B cell (primary cell): ENCODE measurements around the gene ZBTB43. TPM values are rescaled to one million over a fixed set of nuclear protein-coding genes. Genes with fewer than 3 reads are reported as not detected.

Experiments used
- ATAC-seq: fragments of 200-7000 bp; cut with Tn5 transposase; one replicate; pipeline ENCODE4 v1.10.0; 2021; ENCODE audit warnings: low read depth, mild to moderate bottlenecking, moderate number of reproducible peaks, moderate library complexity
- CTCF ChIA-PET: fragments of 350-600 bp; sonication (Branson Sonifier 250); formaldehyde crosslinking; loops from one replicate; lab custom pipeline; 2021; ENCODE audit warnings: antibody characterized with exemption, inconsistent platforms; lab: Charles Lee
- POLR2A ChIA-PET: fragments of 350-600 bp; sonication (Branson Sonifier 250); formaldehyde crosslinking; loops from one replicate; lab custom pipeline; 2021; ENCODE audit warnings: antibody characterized with exemption; lab: Charles Lee
- DNase-seq: peaks from one replicate; pipeline ENCODE4 v3.0.0; 2013
- H2AFZ ChIP-seq: 2 replicates; pipeline ENCODE4 v1.6.1; 2012; ENCODE audit warnings: mild to moderate bottlenecking, low read depth, low read length; ENCODE audit not compliant: insufficient read depth, poor library complexity, severe bottlenecking
- H3K27ac ChIP-seq, 2 donors: 1 replicate in 1 of 2; 2 replicates in 1 of 2; pipeline ENCODE4 v1.5.1; 2012 to 2013; ENCODE audit warnings: low read length in 2 of 2, mild to moderate bottlenecking in 2 of 2, moderate library complexity in 1 of 2
- H3K27me3 ChIP-seq, 4 experiments: fragments of 200-600 bp in 1 of 4; sonication (generic) in 1 of 4; replicated peaks in 1 of 4; 1 replicate in 2 of 4; 2 replicates in 2 of 4; pipeline versions ENCODE4 v1.6.1 to v1.7.0; 2013 to 2016; ENCODE audit warnings: low read length in 3 of 4, mild to moderate bottlenecking in 2 of 4, mixed read lengths in 1 of 4, moderate library complexity in 1 of 4; ENCODE audit not compliant: insufficient read depth in 4 of 4, control insufficient read depth in 3 of 4; ENCODE audit errors: control extremely low read depth in 1 of 4
- H3K36me3 ChIP-seq, 2 experiments: replicated peaks in 1 of 2; 1 replicate in 1 of 2; 2 replicates in 1 of 2; pipeline versions ENCODE4 v1.6.1 to v1.7.1; 2013; ENCODE audit warnings: low read length in 1 of 2; ENCODE audit not compliant: insufficient read depth in 2 of 2, control insufficient read depth in 1 of 2; ENCODE audit errors: control extremely low read depth in 1 of 2, extremely low read depth in 1 of 2
- H3K4me1 ChIP-seq, 2 donors: fragments of 200-600 bp in 1 of 2; sonication (generic) in 1 of 2; 1 replicate in 1 of 2; 2 replicates in 1 of 2; pipeline versions ENCODE4 v1.5.1 to v1.6.1; 2013 to 2017; ENCODE audit warnings: low read length in 2 of 2; ENCODE audit not compliant: control insufficient read depth in 2 of 2, insufficient read depth in 2 of 2
- H3K4me2 ChIP-seq: replicated peaks from 2 replicates; pipeline ENCODE3; 2012; ENCODE audit warnings: mild to moderate bottlenecking, low read depth, low read length; ENCODE audit not compliant: poor library complexity, severe bottlenecking
- H3K4me3 ChIP-seq, 5 experiments: fragments of 200-600 bp in 1 of 5; sonication (generic) in 1 of 5; 1 replicate in 3 of 5; 2 replicates in 2 of 5; pipeline versions ENCODE4 v1.5.1 to v1.7.0; 2011 to 2016; ENCODE audit warnings: low read length in 4 of 5, mild to moderate bottlenecking in 4 of 5, low read depth in 2 of 5, control low read depth in 1 of 5, moderate library complexity in 1 of 5; ENCODE audit not compliant: insufficient read depth in 1 of 5; ENCODE audit errors: control extremely low read depth in 1 of 5, extremely low read depth in 1 of 5
- H3K79me2 ChIP-seq: fragments of 200-600 bp; sonication (generic); one replicate; pipeline ENCODE4 v1.6.0; 2016; ENCODE audit warnings: low read length; ENCODE audit not compliant: control insufficient read depth, insufficient read depth
- H3K9ac ChIP-seq: fragments of 200-600 bp; sonication (generic); 2 replicates; pipeline ENCODE4 v1.6.1; 2017; ENCODE audit warnings: mild to moderate bottlenecking, low read length, moderate library complexity
- H3K9me3 ChIP-seq, 3 donors: one replicate each; pipeline versions ENCODE4 v1.6.1 to v1.7.1; 2013; ENCODE audit warnings: low read length in 2 of 3; ENCODE audit not compliant: control insufficient read depth in 2 of 3, insufficient read depth in 1 of 3; ENCODE audit errors: control extremely low read depth in 1 of 3
- H4K20me1 ChIP-seq: 2 replicates; pipeline ENCODE4 v1.6.0; 2012; ENCODE audit warnings: mild to moderate bottlenecking, low read length; ENCODE audit not compliant: insufficient read depth, control insufficient read depth, poor library complexity, severe bottlenecking
- H3K27ac Mint-ChIP-seq: one replicate; pipeline ENCODE4 v1.8.0; 2021; ENCODE audit warnings: mixed read lengths
- H3K27me3 Mint-ChIP-seq: one replicate; pipeline ENCODE4 v1.8.0; 2021; ENCODE audit warnings: mixed read lengths
- H3K4me1 Mint-ChIP-seq: one replicate; pipeline ENCODE4 v1.8.0; 2021; ENCODE audit warnings: mixed read lengths
- H3K4me3 Mint-ChIP-seq: one replicate; pipeline ENCODE4 v1.8.0; 2021; ENCODE audit warnings: mixed read lengths
- H3K9me3 Mint-ChIP-seq: one replicate; pipeline ENCODE4 v1.8.0; 2022; ENCODE audit warnings: mixed read lengths; ENCODE audit not compliant: insufficient read depth
- CTCF ChIP-seq: fragments of 200-600 bp; IDR thresholded peaks from one replicate; pipeline ENCODE4 v1.8.0; 2022; ENCODE audit warnings: antibody characterized with exemption, mild to moderate bottlenecking
- EZH2 ChIP-seq: IDR thresholded peaks from 2 replicates; pipeline ENCODE4 v1.6.1; 2012; ENCODE audit warnings: borderline replicate concordance, low read depth, mild to moderate bottlenecking, moderate library complexity, low read length; ENCODE audit not compliant: insufficient read depth, poor library complexity, severe bottlenecking
- WGBS: methylation state at CpG from one replicate; pipeline ENCODE4 v1.1.5; 2013; ENCODE audit warnings: missing lambda C conversion rate; ENCODE audit not compliant: insufficient coverage; 5-methylcytosine and 5-hydroxymethylcytosine counted together
- intact Hi-C: fragments of 100-400 bp; cut with micrococcal nuclease; formaldehyde crosslinking; loops from one replicate; pipeline ENCODE4 v1.10.0; 2022
- polyA plus RNA-seq: library from polyadenylated mRNA; depleted of rRNA; stranded (reverse); fragments of >200 nt; gene quantifications from 2 replicates; pipeline ENCODE4 v1.2.3, GENCODE V29; 2012
- total RNA-seq, 2 donors: library from RNA; stranded (reverse); fragments of 120-200 nt in 1 of 2; gene quantifications; 1 replicate in 1 of 2; 2 replicates in 1 of 2; pipeline versions ENCODE4 v1.2.3 to v1.2.4, GENCODE V29; 2013 to 2022

Gene ZBTB43
- total and polyA plus RNA-seq, 2 donors (not counting 1 experiment from before 2014, with no cell fraction given): 7.0 to 20.2 TPM

- Histone ChIP-seq H3K4me1 (peaks cover under 1 to 4% of the 10 kb centered on the region in 2 donors), H3K27ac (no peak overlapping the region), H3K79me2 (peaks cover 3% of the 10 kb centered on the region), H3K9me3 (no peaks in the 10 kb centered on the region), H3K27me3 (peaks cover 0 to 35% (median 6%) of the 10 kb centered on the region in 4 experiments), H3K4me3 (no peak overlapping the region), H3K4me2 (no peak overlapping the region), H4K20me1 (no peaks in the 10 kb centered on the region), H3K36me3 (no peaks in the 10 kb centered on the region), H2AFZ (no peak overlapping the region), H3K9ac (no peak overlapping the region)
- TF ChIP-seq CTCF (no peak), EZH2 (no peak)
- intact Hi-C loops: no loop called here
- WGBS: 100% methylated on average over 7 of the region's 7 CpGs
- Mint-ChIP-seq H3K4me1 (peaks cover 1% of the 10 kb centered on the region), H3K4me3 (no peak overlapping the region), H3K27ac (no peak overlapping the region), H3K9me3 (no peaks in the 10 kb centered on the region), H3K27me3 (peaks cover 48% of the 10 kb centered on the region)
- CTCF ChIA-PET: no interaction called here
- POLR2A ChIA-PET: interaction anchor here (0.5 kb wide), 1 partner anchor 29 kb away, joined by 5 read pairs; no protein-coding TSS in a partner anchor
- ATAC-seq (no peak), DNase-seq (no peak)
Measured at GRCh38 chr9:126854734-126855133, 49.9 kb downstream of the ZBTB43 start.

- Mint-ChIP-seq H3K9me3 (no peaks in the 10 kb centered on the region), H3K4me1 (peaks cover 7% of the 10 kb centered on the region), H3K27me3 (peaks cover 46% of the 10 kb centered on the region), H3K27ac (no peak overlapping the region), H3K4me3 (no peak overlapping the region)
- TF ChIP-seq EZH2: no peak
- no peak for TF ChIP-seq CTCF
- H3K4me3 ChIP-seq: no peak overlapping the region
- no peak overlapping the region for H3K9ac ChIP-seq
- peaks cover 0 to 30% (median 4%) of the 10 kb centered on the region in 4 experiments for H3K27me3 ChIP-seq
- ATAC-seq (no peak), DNase-seq (no peak)
- no peaks in the 10 kb centered on the region for H3K36me3 ChIP-seq
- no peaks in the 10 kb centered on the region for H3K9me3 ChIP-seq
- H3K4me2 ChIP-seq: no peak overlapping the region
- intact Hi-C loops: no loop called here
- WGBS: 92% methylated on average over 4 of the region's 6 CpGs
- peaks cover 12% of the 10 kb centered on the region for H3K79me2 ChIP-seq
- H3K27ac ChIP-seq: no peak overlapping the region
- no peaks in the 10 kb centered on the region for H4K20me1 ChIP-seq
- POLR2A ChIA-PET: no interaction called here
- H3K4me1 ChIP-seq: peaks cover 6 to 13% of the 10 kb centered on the region in 2 donors
- CTCF ChIA-PET: no interaction called here
- H2AFZ ChIP-seq: no peak overlapping the region
Measured at GRCh38 chr9:126856326-126856877, 51.6 kb downstream of the ZBTB43 start.
